Measurements from ENCODE around the gene LILRB2. TPM values are rescaled to one million over a fixed set of nuclear protein-coding genes. Genes with fewer than 3 reads are reported as not detected.

Gene LILRB2
- total RNA-seq, 1 experiment from 2014 or later = not detected

DNA sequence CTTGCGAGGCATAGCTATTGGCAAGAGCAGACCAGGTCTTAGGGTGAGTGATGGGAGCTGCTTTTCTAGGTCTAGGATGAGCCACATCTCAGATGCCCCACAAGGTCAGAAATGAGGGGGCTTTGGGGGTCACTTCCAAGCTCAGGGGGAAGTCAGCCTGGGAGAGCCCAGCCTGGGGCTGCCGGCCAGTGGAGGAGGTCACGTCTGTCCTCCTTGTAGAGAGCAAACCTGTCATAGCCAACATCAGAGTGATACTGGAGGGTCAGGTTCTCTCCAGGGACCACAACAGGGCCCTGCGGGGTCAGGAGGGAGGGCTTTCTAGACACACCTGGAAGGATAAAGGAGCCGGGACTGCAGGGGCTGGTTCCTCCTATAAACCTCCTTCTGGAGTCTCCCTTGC lies 29.6 kb upstream of the LILRB2 start:
- Histone ChIP-seq H3K4me1 (ENCODE audit: insufficient read depth, low read length) (no peaks in the 10 kb centered on the region), H4K8ac (replicated peaks; ENCODE audit: insufficient read length, low read depth, low read length) (no peak overlapping the region), H4K91ac (ENCODE audit: insufficient read length, low read depth, low read length) (no peak overlapping the region), H3K79me1 (ENCODE audit: insufficient read depth, low read depth, low read length, poor library complexity, severe bottlenecking) (no peaks in the 10 kb centered on the region), H4K5ac (ENCODE audit: insufficient read length, low read depth, low read length) (no peak overlapping the region), H3T11ph (ENCODE audit: low read length) (no peak overlapping the region), H3K56ac (ENCODE audit: insufficient read length, low read depth, low read length) (no peak overlapping the region), H2AK5ac (ENCODE audit: insufficient read length, low read length) (no peak overlapping the region), H3K4ac (ENCODE audit: low read depth, low read length) (no peak overlapping the region), H3K23me2 (ENCODE audit: insufficient read length, low read depth, low read length, poor library complexity, severe bottlenecking) (no peaks in the 10 kb centered on the region), H3K27ac (ENCODE audit: insufficient read length, low read depth, low read length) (no peak overlapping the region), H2BK15ac (ENCODE audit: low read depth, low read length) (no peak overlapping the region; the same call in 1 of the 2 replicates), H2BK120ac (ENCODE audit: low read depth, low read length, poor library complexity, severe bottlenecking) (no peak overlapping the region), H3K14ac (ENCODE audit: insufficient read depth, low read length) (no peak overlapping the region), H3K27me3 (ENCODE audit: insufficient read depth, low read length) (no peaks in the 10 kb centered on the region), H3K79me2 (ENCODE audit: insufficient read depth, low read length) (no peaks in the 10 kb centered on the region), H2BK20ac (ENCODE audit: low read depth, low read length, poor library complexity, severe bottlenecking) (no peak overlapping the region), H2BK5ac (ENCODE audit: insufficient read length, low read length) (no peak overlapping the region), H2AFZ (ENCODE audit: low read length) (no peak overlapping the region), H3K9ac (ENCODE audit: extremely low read depth, insufficient read length, low read length) (no peak overlapping the region), H4K20me1 (ENCODE audit: control insufficient read depth, insufficient read depth, insufficient read length) (no peaks in the 10 kb centered on the region), H3K9me3 (ENCODE audit: control insufficient read depth, low read depth, low read length) (no peaks in the 10 kb centered on the region), H2BK12ac (ENCODE audit: insufficient read length, low read depth, low read length) (no peak overlapping the region), H3K18ac (ENCODE audit: insufficient read length, low read depth, low read length) (no peak overlapping the region), H3K4me2 (ENCODE audit: insufficient read depth, insufficient read length, low read length) (no peak overlapping the region), H3K23ac (ENCODE audit: insufficient read length, low read depth, low read length) (no peak overlapping the region)
- no peak overlapping the region for H3K4me3 Mint-ChIP-seq
- DNase-seq = no peak
- peaks cover 39% of the 10 kb centered on the region for H3K27me3 Mint-ChIP-seq (ENCODE audit: low read depth)
- no peak overlapping the region for H3K27ac Mint-ChIP-seq
- no CpG with 5 or more reads among the region's 5 CpGs for WGBS (ENCODE audit: extremely low coverage, insufficient read length, low lambda C conversion rate)
- H3K36me3 Mint-ChIP-seq (ENCODE audit: insufficient read depth in 1 of 3, low read depth in 3 of 3) = no peaks in the 10 kb centered on the region
- H3K4me1 Mint-ChIP-seq = no peaks in the 10 kb centered on the region
- TF ChIP-seq, protein P1, sequence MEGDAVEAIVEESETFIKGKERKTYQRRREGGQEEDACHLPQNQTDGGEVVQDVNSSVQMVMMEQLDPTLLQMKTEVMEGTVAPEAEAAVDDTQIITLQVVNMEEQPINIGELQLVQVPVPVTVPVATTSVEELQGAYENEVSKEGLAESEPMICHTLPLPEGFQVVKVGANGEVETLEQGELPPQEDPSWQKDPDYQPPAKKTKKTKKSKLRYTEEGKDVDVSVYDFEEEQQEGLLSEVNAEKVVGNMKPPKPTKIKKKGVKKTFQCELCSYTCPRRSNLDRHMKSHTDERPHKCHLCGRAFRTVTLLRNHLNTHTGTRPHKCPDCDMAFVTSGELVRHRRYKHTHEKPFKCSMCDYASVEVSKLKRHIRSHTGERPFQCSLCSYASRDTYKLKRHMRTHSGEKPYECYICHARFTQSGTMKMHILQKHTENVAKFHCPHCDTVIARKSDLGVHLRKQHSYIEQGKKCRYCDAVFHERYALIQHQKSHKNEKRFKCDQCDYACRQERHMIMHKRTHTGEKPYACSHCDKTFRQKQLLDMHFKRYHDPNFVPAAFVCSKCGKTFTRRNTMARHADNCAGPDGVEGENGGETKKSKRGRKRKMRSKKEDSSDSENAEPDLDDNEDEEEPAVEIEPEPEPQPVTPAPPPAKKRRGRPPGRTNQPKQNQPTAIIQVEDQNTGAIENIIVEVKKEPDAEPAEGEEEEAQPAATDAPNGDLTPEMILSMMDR (conservative IDR thresholded peaks at IDR 0.05) = no peak
- H3K9me3 Mint-ChIP-seq = peaks cover 7 to 70% of the 10 kb centered on the region in 2 experiments
